GM12874 (cell line): Measurements from ENCODE around the gene DNAH7.

ENCODE experiments used
- CTCF ChIP-seq: IDR thresholded peaks from 2 replicates; pipeline ENCODE4 v1.5.1; 2011; ENCODE audit warnings: low read depth, mild to moderate bottlenecking, control low read depth, low read length, moderate library complexity; ENCODE audit not compliant: insufficient read depth

Gene DNAH7

GRCh38 chr2:195834836-195835235 is 233.8 kb downstream of the DNAH7 start:
- TF ChIP-seq CTCF: no peak

- no peak for TF ChIP-seq CTCF
Observed at GRCh38 chr2:195830968-195831950, 237.4 kb downstream of the DNAH7 start.

- no peak for TF ChIP-seq CTCF
Observed at GRCh38 chr2:195824478-195824877, 244.2 kb downstream of the DNAH7 start.

- no peak for TF ChIP-seq CTCF
Observed at GRCh38 chr2:195823206-195823605, 245.4 kb downstream of the DNAH7 start.

- no peak for TF ChIP-seq CTCF
Observed at GRCh38 chr2:195821566-195821932, 247.1 kb downstream of the DNAH7 start.

GRCh38 chr2:195820867-195821565 is 247.6 kb downstream of the DNAH7 start:
- no peak for TF ChIP-seq CTCF

GRCh38 chr2:195820373-195820772 is 248.3 kb downstream of the DNAH7 start:
- no peak for TF ChIP-seq CTCF
